GM18511 (cell line): ENCODE results near the gene PRKAG3.
"Not testable (repeated sequence)": the region's sequence is repeated elsewhere in the genome, so short reads cannot be mapped to it uniquely, and the experiment has no call there.

Source experiments
- ATAC-seq: cut with Tn5 transposase; IDR thresholded peaks from one replicate; pipeline ENCODE4 v1.9.1; 2021; ENCODE audit warnings: mild to moderate bottlenecking, moderate library complexity; ENCODE audit not compliant: unreplicated experiment

PRKAG3 gene

DNA sequence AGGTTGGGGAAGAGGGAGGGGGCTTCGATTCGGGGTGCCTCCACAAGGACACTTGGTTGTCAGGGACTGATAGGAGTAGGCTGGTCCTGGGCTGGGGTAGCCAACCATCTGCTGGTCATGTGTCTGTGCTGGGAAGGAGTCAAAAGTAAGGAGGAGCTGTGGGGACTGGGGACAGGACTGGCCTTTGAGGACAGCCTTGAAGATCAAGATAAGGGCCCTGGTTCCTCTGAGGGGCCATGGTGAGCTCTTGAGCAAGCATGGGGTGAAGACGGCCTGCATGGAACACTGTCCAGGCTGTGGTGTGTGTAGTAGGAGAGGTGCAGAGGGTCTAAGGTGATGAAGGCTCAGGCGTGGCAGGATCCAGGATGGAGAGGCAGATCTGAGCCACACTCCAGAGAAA lies 47.9 kb downstream of the PRKAG3 start:
- no peak for ATAC-seq

DNA sequence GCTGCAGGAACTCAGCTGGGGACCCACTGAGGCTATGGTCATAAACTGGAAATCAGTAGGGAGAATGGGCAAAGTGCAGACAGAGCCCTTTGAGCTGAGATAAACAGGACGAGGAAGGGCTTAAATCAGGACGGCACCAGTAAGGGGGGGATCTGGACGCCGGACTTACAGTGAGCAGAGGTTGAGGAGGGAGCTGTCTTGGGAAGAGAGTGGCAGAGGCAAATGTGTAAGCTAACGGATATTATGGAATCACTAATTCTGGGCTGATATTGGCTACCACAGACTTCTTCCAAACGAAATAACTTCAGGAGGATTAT lies 49.1 kb downstream of the PRKAG3 start:
- ATAC-seq, result no peak

DNA sequence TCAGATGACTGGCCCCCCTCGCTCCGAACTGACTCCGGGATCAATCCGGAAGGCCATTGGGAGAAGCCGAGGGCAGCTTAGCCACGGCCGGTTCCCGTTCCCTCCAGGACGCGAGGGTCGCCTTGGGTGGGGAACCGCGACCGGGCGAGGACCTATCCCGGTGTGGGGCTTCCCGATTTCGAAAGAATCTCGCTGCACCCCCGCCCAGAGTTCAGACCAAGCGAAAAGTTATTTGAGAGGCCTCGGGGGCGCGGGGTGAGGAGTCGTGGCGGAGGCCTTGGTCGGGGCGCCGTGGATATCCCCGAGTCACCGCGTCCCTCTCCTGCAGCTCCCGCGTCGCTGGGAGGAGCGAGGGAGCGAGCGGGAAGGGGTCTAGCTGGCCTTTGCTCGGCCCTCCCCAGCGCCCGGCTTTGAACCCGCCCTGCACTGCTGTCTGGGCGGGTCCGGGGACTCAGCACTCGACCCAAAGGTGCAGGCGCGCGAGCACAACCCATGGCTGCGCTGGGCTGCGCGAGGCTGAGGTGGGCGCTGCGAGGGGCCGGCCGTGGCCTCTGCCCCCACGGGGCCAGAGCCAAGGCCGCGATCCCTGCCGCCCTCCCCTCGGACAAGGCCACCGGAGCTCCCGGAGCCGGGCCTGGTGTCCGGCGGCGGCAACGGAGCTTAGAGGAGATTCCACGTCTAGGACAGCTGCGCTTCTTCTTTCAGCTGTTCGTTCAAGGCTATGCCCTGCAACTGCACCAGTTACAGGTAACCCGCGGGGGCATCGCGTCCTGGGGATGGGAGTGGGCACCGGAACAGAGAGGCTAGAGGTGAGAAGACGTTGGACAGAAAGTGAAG lies 49.7 kb downstream of the PRKAG3 start, which contains the start of gene CYP27A1:
Gene CYP27A1 (plus strand): TSS at position 457 of the 837 bp plus-strand sequence. CDS start 36 bp downstream, at position 493.
- no peak for ATAC-seq

DNA sequence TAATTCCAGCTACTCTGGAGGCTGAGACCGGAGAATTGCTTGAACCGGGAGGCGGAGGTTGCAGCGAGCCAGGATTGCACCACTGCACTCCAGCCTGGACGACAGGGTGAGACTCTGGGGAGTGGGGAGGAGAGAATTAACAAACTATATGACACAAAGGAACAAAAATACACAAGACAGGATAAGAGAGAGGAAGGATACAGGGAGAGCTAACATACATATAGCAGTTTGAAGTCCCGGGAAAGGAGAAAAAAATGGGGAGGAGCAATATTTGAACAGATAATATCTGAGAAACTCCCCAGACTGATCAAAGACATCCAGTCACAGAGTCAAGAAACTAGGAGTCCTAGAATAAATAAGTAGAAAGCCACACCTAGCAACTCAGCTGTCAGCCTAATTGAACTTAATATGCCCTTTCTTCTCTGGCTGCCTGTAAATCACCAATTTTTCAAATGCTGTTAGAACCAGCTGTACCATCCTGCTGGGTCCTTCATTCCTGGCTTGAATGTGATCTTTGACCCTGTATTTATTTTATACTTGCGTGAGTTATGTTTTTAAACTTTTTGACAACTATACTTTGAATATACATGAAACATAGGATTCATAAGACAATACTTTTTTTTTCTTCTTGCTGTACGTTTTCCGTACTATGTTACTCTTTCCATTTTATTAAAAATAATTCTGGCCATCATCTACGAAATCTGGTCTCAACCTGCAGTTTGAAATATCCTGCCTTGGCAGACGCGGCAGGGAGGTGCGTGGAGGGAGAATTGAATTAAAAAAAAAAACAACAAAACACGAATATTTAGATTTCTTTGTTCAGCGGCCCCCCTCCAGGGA lies 50.5 kb downstream of the PRKAG3 start:
- ATAC-seq, result no peak

DNA sequence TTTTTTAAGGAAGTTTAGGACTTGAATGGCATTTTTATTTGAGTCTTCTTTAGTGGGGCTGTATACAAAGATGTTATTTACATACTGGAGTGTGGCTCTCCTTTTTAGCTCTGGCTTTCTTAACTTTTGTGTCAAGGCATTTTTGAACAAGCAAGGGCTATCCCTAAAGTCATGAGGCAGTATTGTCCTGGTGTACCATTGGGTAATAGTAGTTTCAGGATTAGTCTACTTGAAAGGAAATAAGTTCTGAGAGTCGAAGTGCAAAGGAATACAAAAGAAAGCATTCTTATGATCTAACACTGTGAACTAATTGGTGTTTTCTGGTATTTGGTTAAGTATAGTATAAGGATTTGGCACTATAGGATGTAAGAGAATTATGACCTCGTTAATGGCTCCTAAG lies 51.6 kb downstream of the PRKAG3 start:
- no peak for ATAC-seq

DNA sequence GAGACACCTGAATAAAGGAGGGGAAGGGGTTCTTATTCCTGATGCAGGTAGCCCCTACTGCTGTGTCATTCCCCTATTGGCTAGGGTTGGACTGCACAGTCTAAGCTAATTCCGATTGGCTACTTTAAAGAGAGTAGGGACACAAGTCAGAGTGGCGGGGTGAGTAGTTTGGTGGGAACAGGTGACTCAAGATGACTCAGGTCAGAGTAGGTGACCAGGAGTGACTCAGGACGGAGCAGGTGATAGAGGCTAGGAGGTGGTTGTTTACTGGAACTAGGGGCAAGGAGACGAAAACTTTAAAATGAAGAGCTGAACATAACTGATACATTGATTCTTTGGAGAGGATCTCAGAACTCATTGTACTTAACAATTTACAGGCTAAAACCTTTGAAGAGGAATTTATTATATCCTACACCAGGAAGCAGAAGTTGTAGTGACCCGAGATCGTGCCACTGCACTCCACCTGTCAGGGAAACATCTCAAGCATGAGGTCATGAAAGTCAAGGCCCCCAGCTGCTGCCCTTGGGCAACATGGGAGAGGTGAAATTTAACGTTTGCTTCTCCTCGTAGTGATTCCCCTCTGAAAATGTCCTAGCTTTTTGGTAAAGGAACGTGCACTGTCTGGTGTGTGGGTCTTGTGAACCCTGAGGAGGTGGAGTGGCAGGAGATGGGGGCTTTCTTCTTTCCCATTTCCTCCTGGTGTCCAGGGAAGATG lies 54.2 kb downstream of the PRKAG3 start:
- ATAC-seq, result no peak

DNA sequence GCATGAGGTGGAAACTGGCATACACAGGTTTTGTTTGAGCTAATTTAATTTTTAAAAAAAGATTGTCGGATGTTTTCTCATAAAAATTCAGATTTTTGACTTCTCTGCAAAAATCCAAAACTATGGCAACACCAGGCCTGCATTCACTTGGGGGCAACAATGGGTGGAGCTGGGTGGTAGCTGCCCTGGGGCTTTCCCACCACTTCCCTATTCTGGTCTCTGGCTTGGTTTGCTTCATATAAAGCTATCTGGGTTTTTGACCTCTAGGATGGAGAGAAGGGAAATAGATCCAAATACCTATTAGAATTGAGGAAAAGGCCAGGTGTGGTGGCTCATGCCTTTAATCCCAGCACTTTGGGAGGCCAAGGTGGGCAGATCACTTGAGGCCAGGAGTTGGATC lies 55.1 kb downstream of the PRKAG3 start:
- no peak for ATAC-seq

DNA sequence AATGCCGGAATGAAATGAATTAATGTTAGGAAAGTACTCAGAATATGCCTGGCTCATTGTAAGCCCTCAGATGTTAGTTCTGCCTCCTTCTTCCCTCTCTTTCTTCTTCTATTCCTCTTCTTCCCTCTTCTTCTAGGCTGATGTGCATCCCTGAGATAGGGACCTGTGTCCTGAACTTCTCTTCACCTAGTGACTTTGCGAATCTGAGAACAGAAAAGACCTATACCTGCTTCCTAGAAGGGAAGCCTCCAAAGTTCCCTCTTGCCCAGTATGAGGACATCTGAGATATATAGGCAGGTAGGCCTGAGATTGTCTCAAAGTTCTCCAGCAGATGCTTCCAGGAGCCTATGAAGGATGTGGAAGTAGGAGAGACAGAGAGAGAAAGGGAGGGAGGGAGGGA lies 57.7 kb downstream of the PRKAG3 start:
- ATAC-seq, result no peak

DNA sequence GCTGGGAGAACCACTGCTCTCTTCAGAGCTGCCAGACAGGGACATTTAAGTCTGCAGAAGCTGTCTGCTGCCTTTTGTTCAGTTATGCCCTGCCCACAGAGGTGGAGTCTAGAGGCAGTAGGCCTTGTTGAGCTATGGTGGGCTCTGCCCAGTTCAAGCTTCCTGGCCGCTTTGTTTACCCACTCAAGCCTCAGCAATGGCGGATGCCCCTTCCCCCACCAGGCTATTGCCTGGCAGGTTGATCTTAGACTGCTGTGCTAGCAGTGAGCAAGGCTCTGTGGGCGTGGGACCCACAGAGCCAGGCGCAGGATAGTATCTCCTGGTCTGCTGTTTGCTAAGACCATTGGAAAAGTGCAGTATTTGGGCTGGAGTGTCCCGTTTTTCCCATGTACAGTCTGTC lies 58.8 kb downstream of the PRKAG3 start:
- ATAC-seq, result not testable (repeated sequence)
